CD4-positive, alpha-beta T cell (primary cell): ENCODE results near the gene TM2D3. TPM values are rescaled to one million over a fixed set of nuclear protein-coding genes. Genes with fewer than 3 reads are reported as not detected.

Experiments
- ATAC-seq: fragments of 200-7000 bp; cut with Tn5 transposase; one replicate; pipeline ENCODE4 v1.10.0; 2022; ENCODE audit warnings: mild to moderate bottlenecking; ENCODE audit not compliant: poor library complexity
- CTCF ChIA-PET: fragments of 350-600 bp; sonication (Branson Sonifier 250); formaldehyde crosslinking; loops from one replicate; lab custom pipeline; 2021; ENCODE audit warnings: antibody characterized with exemption, inconsistent platforms; lab: Charles Lee
- POLR2A ChIA-PET: fragments of 350-600 bp; sonication (Branson Sonifier 250); formaldehyde crosslinking; loops from one replicate; lab custom pipeline; 2021; ENCODE audit warnings: antibody characterized with exemption, inconsistent platforms; lab: Charles Lee
- DNase-seq, 14 experiments: peaks; one replicate each; pipeline ENCODE4 v3.0.0-alpha.2; 2013 to 2020; ENCODE audit warnings: mixed read lengths in 2 of 14
- H3K27ac ChIP-seq, 2 donors: one replicate each; pipeline versions ENCODE4 v1.5.1 to v1.7.0; 2013; ENCODE audit warnings: low read length in 2 of 2, low read depth in 1 of 2, mild to moderate bottlenecking in 1 of 2
- H3K27me3 ChIP-seq, 2 experiments: 1 replicate in 1 of 2; 2 replicates in 1 of 2; pipeline versions ENCODE4 v1.6.1 to v1.7.0; 2013; ENCODE audit warnings: low read length in 2 of 2, control low read depth in 1 of 2, mild to moderate bottlenecking in 1 of 2, moderate library complexity in 1 of 2; ENCODE audit not compliant: insufficient read depth in 2 of 2, control insufficient read depth in 1 of 2
- H3K36me3 ChIP-seq: one replicate; pipeline ENCODE4 v1.6.1; 2013; ENCODE audit warnings: low read length, control low read depth; ENCODE audit not compliant: insufficient read depth
- H3K4me1 ChIP-seq: one replicate; pipeline ENCODE4 v1.6.1; 2013; ENCODE audit warnings: low read length, control low read depth; ENCODE audit not compliant: insufficient read depth
- H3K4me3 ChIP-seq: one replicate; pipeline ENCODE4 v1.5.1; 2013; ENCODE audit warnings: mild to moderate bottlenecking, low read length, moderate library complexity
- H3K9me3 ChIP-seq, 2 experiments: 1 replicate in 1 of 2; 2 replicates in 1 of 2; pipeline versions ENCODE4 v1.6.1 to v1.7.0; 2013; ENCODE audit warnings: low read length in 2 of 2, mild to moderate bottlenecking in 2 of 2, control low read depth in 1 of 2, moderate library complexity in 1 of 2; ENCODE audit not compliant: control insufficient read depth in 1 of 2, insufficient read depth in 1 of 2
- H3K27ac Mint-ChIP-seq: one replicate; pipeline ENCODE4 v1.8.0; 2020; ENCODE audit warnings: mixed read lengths
- H3K27me3 Mint-ChIP-seq: one replicate; pipeline ENCODE4 v1.8.0; 2021; ENCODE audit warnings: mixed read lengths
- H3K36me3 Mint-ChIP-seq: one replicate; pipeline ENCODE4 v1.8.0; 2021; ENCODE audit warnings: low read depth, mixed read lengths
- H3K4me1 Mint-ChIP-seq: one replicate; pipeline ENCODE4 v1.8.0; 2021; ENCODE audit warnings: low read depth, mixed read lengths
- H3K4me3 Mint-ChIP-seq: one replicate; pipeline ENCODE4 v1.8.0; 2020; ENCODE audit warnings: mild to moderate bottlenecking, mixed read lengths
- H3K9me3 Mint-ChIP-seq: one replicate; pipeline ENCODE4 v1.8.0; 2020; ENCODE audit warnings: mixed read lengths
- CTCF ChIP-seq: fragments of 200-600 bp; IDR thresholded peaks from one replicate; pipeline ENCODE4 v1.8.0; 2022; ENCODE audit warnings: antibody characterized with exemption, mild to moderate bottlenecking
- intact Hi-C, 2 experiments: fragments of 100-400 bp; cut with DNase I in 1 of 2; cut with micrococcal nuclease in 1 of 2; formaldehyde crosslinking; loops; one replicate each; pipeline versions ENCODE4 v1.15.1 to v1.9.0; 2023 to 2025; cut with DNase I, micrococcal nuclease
- total RNA-seq, 174 experiments: library from RNA in 2 of 174; stranded (reverse) in 2 of 174; gene quantifications; one replicate each; pipeline ENCODE4 v1.2.3 and lab custom pipeline; 2021 to 2026

TM2D3 gene
- total RNA-seq, 2 experiments from 2014 or later = 102 to 107 TPM

- Histone ChIP-seq H3K27me3 (peaks cover 0 to 17% of the 10 kb centered on the region in 2 experiments), H3K9me3 (no peaks in the 10 kb centered on the region), H3K4me3 (no peak overlapping the region), H3K36me3 (no peaks in the 10 kb centered on the region), H3K4me1 (no peaks in the 10 kb centered on the region), H3K27ac (no peak overlapping the region)
- Mint-ChIP-seq H3K4me3 (no peak overlapping the region), H3K36me3 (no peaks in the 10 kb centered on the region), H3K4me1 (no peaks in the 10 kb centered on the region), H3K27ac (no peak overlapping the region), H3K27me3 (peaks cover 43% of the 10 kb centered on the region), H3K9me3 (peaks cover 6% of the 10 kb centered on the region)
- no peak for TF ChIP-seq CTCF
- ChIA-PET CTCF (no interaction called here), POLR2A (no interaction called here)
- DNase-seq = no peak
- ATAC-seq = no peak
- intact Hi-C loops = no loop called here
Observed at GRCh38 chr15:101604124-101604874, 47.9 kb downstream of the TM2D3 start.

- Mint-ChIP-seq H3K27ac (no peak overlapping the region), H3K9me3 (peaks cover 6% of the 10 kb centered on the region), H3K4me1 (no peaks in the 10 kb centered on the region), H3K27me3 (peaks cover 57% of the 10 kb centered on the region), H3K4me3 (no peak overlapping the region), H3K36me3 (no peaks in the 10 kb centered on the region)
- Histone ChIP-seq H3K36me3 (no peaks in the 10 kb centered on the region), H3K4me3 (no peak overlapping the region), H3K9me3 (no peaks in the 10 kb centered on the region), H3K27me3 (peaks cover 0 to 17% of the 10 kb centered on the region in 2 experiments), H3K4me1 (no peaks in the 10 kb centered on the region), H3K27ac (no peak overlapping the region)
- intact Hi-C loops = no loop called here
- POLR2A ChIA-PET = no interaction called here
- DNase-seq = no peak
- ATAC-seq = no peak
- CTCF ChIA-PET = no interaction called here
- no peak for TF ChIP-seq CTCF
Observed at GRCh38 chr15:101602801-101603200, 49.4 kb downstream of the TM2D3 start.

DNA sequence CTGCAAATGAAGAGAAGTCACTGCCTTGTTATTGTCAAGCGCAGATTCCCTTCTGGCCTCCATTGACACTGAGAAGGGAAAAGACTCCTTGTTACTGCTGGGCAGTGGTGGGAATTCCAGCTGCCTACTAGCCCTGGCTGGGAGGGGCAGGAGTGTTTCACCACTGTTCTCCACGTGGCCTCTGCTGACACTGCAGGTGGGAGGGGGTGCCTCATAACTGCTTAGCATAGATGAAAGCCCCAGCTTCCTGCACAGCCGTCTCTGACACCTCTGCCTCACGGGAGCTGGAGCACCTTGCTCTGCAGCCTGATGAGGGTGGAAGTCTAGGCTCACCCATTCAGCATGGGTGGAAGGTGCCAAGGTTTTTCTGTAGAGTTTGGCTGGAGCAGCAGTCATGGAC, 52.1 kb downstream of the TM2D3 start:
- Mint-ChIP-seq H3K27me3 (peaks cover 79% of the 10 kb centered on the region), H3K27ac (no peak overlapping the region), H3K4me3 (no peak overlapping the region), H3K4me1 (no peaks in the 10 kb centered on the region), H3K9me3 (peaks cover 15% of the 10 kb centered on the region), H3K36me3 (no peaks in the 10 kb centered on the region)
- Histone ChIP-seq H3K36me3 (no peaks in the 10 kb centered on the region), H3K4me3 (no peak overlapping the region), H3K9me3 (peaks cover 3 to 17% of the 10 kb centered on the region in 2 experiments), H3K27ac (no peak overlapping the region), H3K4me1 (no peaks in the 10 kb centered on the region), H3K27me3 (peaks cover 2 to 18% of the 10 kb centered on the region in 2 experiments)
- ChIA-PET POLR2A (no interaction called here), CTCF (no interaction called here)
- TF ChIP-seq CTCF = no peak
- intact Hi-C loops = no loop called here
- DNase-seq = no peak
- ATAC-seq = no peak
